Measurements from ENCODE around the gene TOM1L2.

TOM1L2 gene

GRCh38 chr17:17871913-17872312, 100.3 kb downstream of the TOM1L2 start:
- DNase-seq (ENCODE audit: low read depth in 1 of 2, low spot score in 1 of 2), result no peak
- no peak for TF ChIP-seq REST (IDR thresholded peaks at IDR 0.05; ENCODE audit: insufficient replicate concordance, low read depth)
- no peak for TF ChIP-seq GABPA (IDR thresholded peaks at IDR 0.05; ENCODE audit: low read depth)
- no peak for TF ChIP-seq POLR2AphosphoS5 (IDR thresholded peaks at IDR 0.05; ENCODE audit: low read depth)
- no peak for TF ChIP-seq CTCF (IDR thresholded peaks at IDR 0.05; ENCODE audit: insufficient read depth, low read length)
- no peak for TF ChIP-seq SPI1 (IDR thresholded peaks at IDR 0.05; ENCODE audit: borderline replicate concordance, low read depth)
- Histone ChIP-seq H3K27me3 (ENCODE audit: insufficient read depth, poor library complexity, severe bottlenecking) (no peaks in the 10 kb centered on the region), H3K4me3 (replicated peaks; ENCODE audit: insufficient read depth, low read length) (no peak overlapping the region), H3K27ac (replicated peaks) (no peak overlapping the region)

DNA sequence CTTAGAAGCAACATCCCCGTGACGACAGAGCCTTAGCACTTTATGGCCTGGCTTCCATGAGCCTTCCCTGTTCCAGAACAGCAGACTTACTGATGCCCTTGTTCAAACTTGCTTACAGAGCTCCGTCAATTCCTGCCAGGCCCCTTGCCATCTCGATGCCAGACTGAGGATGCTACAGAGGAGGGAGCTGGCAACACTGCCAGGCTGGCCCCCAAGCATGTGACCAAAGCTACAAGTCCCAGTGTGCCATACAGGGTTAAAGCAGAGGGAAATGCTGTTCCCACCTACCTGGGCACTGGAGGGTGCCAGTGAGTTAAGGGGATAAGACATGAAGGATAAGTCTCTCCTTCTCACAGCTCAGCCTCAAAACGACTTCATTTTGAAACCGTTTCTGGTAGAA, 102.0 kb downstream of the TOM1L2 start:
- Histone ChIP-seq H3K27me3 (ENCODE audit: insufficient read depth, poor library complexity, severe bottlenecking) (no peaks in the 10 kb centered on the region), H3K4me3 (replicated peaks; ENCODE audit: insufficient read depth, low read length) (no peak overlapping the region), H3K27ac (replicated peaks) (no peak overlapping the region)
- no peak for DNase-seq (ENCODE audit: low read depth in 1 of 2, low spot score in 1 of 2)
- TF ChIP-seq SPI1 (IDR thresholded peaks at IDR 0.05; ENCODE audit: borderline replicate concordance, low read depth) (no peak), GABPA (IDR thresholded peaks at IDR 0.05; ENCODE audit: low read depth) (no peak), CTCF (IDR thresholded peaks at IDR 0.05; ENCODE audit: insufficient read depth, low read length) (no peak), POLR2AphosphoS5 (IDR thresholded peaks at IDR 0.05; ENCODE audit: low read depth) (no peak), REST (IDR thresholded peaks at IDR 0.05; ENCODE audit: insufficient replicate concordance, low read depth) (no peak)

GRCh38 chr17:17868641-17869522, 103.3 kb downstream of the TOM1L2 start:
- Histone ChIP-seq H3K27ac (replicated peaks) (no peak overlapping the region), H3K27me3 (ENCODE audit: insufficient read depth, poor library complexity, severe bottlenecking) (no peaks in the 10 kb centered on the region), H3K4me3 (replicated peaks; ENCODE audit: insufficient read depth, low read length) (no peak overlapping the region)
- TF ChIP-seq POLR2AphosphoS5 (IDR thresholded peaks at IDR 0.05; ENCODE audit: low read depth) (no peak), REST (IDR thresholded peaks at IDR 0.05; ENCODE audit: insufficient replicate concordance, low read depth) (no peak), SPI1 (IDR thresholded peaks at IDR 0.05; ENCODE audit: borderline replicate concordance, low read depth) (no peak), GABPA (IDR thresholded peaks at IDR 0.05; ENCODE audit: low read depth) (no peak), CTCF (IDR thresholded peaks at IDR 0.05; ENCODE audit: insufficient read depth, low read length) (no peak)
- no peak for DNase-seq (ENCODE audit: low read depth in 1 of 2, low spot score in 1 of 2)
